H1 (cell line): ENCODE results near the gene GDNF. TPM values are rescaled to one million over a fixed set of nuclear protein-coding genes. Genes with fewer than 3 reads are reported as not detected.

Experiments
- BRCA1 ChIP-seq: IDR thresholded peaks from 2 replicates; pipeline ENCODE4 v1.6.1; 2012; ENCODE audit warnings: low read depth, low read length, improper control_type of control experiment
- CTBP2 ChIP-seq: IDR thresholded peaks from 2 replicates; pipeline ENCODE4 v1.7.0; 2011; ENCODE audit warnings: borderline replicate concordance, mild to moderate bottlenecking, moderate library complexity, mixed read lengths, low read length; ENCODE audit not compliant: insufficient read depth, insufficient read length
- SAP30 ChIP-seq: fragments of 300-600 bp; sonication (generic); IDR thresholded peaks from 2 replicates; pipeline ENCODE4 v1.7.1; 2012; ENCODE audit warnings: low read length, moderate library complexity, mild to moderate bottlenecking, inconsistent platforms; ENCODE audit not compliant: insufficient read depth, insufficient replicate concordance
- SP2 ChIP-seq: IDR thresholded peaks from 2 replicates; pipeline ENCODE4 v1.6.1; 2012; ENCODE audit warnings: mild to moderate bottlenecking, low read length, inconsistent platforms
- polyA plus RNA-seq, 7 experiments: library from polyadenylated mRNA; depleted of rRNA in 3 of 7; stranded (reverse) in 5 of 7; unstranded in 2 of 7; fragments of >200 nt in 5 of 7; fragments of 200-250 nt in 2 of 7; gene quantifications; 1 replicate in 5 of 7; 2 replicates in 1 of 7; 4 replicates in 1 of 7; pipeline versions ENCODE4 v1.2.1 to v1.2.3, GENCODE V29; 2011 to 2013; ENCODE audit warnings: missing spikeins in 2 of 7, mixed read lengths in 2 of 7
- total RNA-seq: library from RNA; stranded (reverse); fragmentation: NEBNext Ultra II Directional; extraction: Animal tissue kit (Norgen Biotek cat#: 25700); gene quantifications from 2 replicates; pipeline ENCODE4 v1.2.1, GENCODE V29; 2021
- TF ChIP-seq, protein P1 (sequence below): fragments of 300-600 bp; sonication (generic); IDR thresholded peaks from 2 replicates; pipeline ENCODE4 v1.7.1; 2012; ENCODE audit warnings: low read length, moderate library complexity, mild to moderate bottlenecking, inconsistent platforms; ENCODE audit not compliant: insufficient replicate concordance

GDNF gene
- total and polyA plus RNA-seq, 2 of the 8 experiments (the other 6 are each of a cell fraction or from before 2014, with no cell fraction given) = 0.15 to 2.0 TPM

GRCh38 chr5:37844009-37844408 is 4.2 kb upstream of the GDNF start (continued):
- TF ChIP-seq, protein P1, sequence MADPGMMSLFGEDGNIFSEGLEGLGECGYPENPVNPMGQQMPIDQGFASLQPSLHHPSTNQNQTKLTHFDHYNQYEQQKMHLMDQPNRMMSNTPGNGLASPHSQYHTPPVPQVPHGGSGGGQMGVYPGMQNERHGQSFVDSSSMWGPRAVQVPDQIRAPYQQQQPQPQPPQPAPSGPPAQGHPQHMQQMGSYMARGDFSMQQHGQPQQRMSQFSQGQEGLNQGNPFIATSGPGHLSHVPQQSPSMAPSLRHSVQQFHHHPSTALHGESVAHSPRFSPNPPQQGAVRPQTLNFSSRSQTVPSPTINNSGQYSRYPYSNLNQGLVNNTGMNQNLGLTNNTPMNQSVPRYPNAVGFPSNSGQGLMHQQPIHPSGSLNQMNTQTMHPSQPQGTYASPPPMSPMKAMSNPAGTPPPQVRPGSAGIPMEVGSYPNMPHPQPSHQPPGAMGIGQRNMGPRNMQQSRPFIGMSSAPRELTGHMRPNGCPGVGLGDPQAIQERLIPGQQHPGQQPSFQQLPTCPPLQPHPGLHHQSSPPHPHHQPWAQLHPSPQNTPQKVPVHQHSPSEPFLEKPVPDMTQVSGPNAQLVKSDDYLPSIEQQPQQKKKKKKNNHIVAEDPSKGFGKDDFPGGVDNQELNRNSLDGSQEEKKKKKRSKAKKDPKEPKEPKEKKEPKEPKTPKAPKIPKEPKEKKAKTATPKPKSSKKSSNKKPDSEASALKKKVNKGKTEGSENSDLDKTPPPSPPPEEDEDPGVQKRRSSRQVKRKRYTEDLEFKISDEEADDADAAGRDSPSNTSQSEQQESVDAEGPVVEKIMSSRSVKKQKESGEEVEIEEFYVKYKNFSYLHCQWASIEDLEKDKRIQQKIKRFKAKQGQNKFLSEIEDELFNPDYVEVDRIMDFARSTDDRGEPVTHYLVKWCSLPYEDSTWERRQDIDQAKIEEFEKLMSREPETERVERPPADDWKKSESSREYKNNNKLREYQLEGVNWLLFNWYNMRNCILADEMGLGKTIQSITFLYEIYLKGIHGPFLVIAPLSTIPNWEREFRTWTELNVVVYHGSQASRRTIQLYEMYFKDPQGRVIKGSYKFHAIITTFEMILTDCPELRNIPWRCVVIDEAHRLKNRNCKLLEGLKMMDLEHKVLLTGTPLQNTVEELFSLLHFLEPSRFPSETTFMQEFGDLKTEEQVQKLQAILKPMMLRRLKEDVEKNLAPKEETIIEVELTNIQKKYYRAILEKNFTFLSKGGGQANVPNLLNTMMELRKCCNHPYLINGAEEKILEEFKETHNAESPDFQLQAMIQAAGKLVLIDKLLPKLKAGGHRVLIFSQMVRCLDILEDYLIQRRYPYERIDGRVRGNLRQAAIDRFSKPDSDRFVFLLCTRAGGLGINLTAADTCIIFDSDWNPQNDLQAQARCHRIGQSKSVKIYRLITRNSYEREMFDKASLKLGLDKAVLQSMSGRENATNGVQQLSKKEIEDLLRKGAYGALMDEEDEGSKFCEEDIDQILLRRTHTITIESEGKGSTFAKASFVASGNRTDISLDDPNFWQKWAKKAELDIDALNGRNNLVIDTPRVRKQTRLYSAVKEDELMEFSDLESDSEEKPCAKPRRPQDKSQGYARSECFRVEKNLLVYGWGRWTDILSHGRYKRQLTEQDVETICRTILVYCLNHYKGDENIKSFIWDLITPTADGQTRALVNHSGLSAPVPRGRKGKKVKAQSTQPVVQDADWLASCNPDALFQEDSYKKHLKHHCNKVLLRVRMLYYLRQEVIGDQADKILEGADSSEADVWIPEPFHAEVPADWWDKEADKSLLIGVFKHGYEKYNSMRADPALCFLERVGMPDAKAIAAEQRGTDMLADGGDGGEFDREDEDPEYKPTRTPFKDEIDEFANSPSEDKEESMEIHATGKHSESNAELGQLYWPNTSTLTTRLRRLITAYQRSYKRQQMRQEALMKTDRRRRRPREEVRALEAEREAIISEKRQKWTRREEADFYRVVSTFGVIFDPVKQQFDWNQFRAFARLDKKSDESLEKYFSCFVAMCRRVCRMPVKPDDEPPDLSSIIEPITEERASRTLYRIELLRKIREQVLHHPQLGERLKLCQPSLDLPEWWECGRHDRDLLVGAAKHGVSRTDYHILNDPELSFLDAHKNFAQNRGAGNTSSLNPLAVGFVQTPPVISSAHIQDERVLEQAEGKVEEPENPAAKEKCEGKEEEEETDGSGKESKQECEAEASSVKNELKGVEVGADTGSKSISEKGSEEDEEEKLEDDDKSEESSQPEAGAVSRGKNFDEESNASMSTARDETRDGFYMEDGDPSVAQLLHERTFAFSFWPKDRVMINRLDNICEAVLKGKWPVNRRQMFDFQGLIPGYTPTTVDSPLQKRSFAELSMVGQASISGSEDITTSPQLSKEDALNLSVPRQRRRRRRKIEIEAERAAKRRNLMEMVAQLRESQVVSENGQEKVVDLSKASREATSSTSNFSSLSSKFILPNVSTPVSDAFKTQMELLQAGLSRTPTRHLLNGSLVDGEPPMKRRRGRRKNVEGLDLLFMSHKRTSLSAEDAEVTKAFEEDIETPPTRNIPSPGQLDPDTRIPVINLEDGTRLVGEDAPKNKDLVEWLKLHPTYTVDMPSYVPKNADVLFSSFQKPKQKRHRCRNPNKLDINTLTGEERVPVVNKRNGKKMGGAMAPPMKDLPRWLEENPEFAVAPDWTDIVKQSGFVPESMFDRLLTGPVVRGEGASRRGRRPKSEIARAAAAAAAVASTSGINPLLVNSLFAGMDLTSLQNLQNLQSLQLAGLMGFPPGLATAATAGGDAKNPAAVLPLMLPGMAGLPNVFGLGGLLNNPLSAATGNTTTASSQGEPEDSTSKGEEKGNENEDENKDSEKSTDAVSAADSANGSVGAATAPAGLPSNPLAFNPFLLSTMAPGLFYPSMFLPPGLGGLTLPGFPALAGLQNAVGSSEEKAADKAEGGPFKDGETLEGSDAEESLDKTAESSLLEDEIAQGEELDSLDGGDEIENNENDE = no peak
- TF ChIP-seq BRCA1 = no peak
- TF ChIP-seq CTBP2 = no peak
- TF ChIP-seq SAP30 = no peak
- TF ChIP-seq SP2 = no peak
